ENCODE measurements around the gene AXIN2. TPM values are rescaled to one million over a fixed set of nuclear protein-coding genes. Genes with fewer than 3 reads are reported as not detected.

The AXIN2 gene
- total RNA-seq, 4 donors from 2014 or later, result 17.6 to 87.6 (median 23.8) TPM

DNA sequence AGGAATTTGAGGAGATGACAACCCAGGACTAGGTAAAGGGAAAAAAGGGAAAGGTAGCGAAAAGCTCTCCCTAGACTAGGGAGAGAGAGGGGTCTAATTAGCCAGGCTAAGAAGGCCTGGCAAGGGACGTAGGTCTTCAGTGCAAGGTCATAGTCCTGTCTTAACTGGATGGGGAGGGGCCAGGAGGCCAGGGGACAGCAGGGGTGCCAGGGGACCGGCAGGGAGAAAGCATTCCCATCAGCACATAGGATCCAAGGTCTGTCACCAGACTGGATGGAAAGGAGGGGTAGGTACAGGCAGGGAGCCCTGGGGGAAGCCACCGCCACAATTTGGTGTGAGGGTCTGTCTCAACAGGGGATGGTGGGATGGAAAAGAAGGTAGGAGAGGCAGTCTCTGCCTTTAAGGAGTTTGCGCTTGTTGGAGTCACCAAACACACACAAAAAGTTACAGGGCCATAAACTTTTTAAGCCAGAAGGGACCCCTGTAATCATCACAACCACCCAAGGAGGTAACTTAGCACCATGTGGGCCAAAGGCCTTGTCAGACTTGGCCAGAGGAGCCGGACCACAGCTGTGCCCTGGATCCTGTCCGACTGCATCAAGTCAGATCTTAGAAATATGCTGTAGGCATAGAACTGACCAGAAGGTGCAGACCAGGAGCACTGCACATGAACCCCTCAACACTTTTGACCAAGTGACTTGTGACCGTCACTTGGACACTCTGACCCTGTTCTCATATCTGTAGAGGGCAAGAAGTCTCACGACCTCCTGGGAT lies 10.0 kb downstream of the AXIN2 start:
- no peaks in the 10 kb centered on the region for H3K9me3 ChIP-seq
- 77 to 83% methylated on average over 2 to 9 of the region's 9 CpGs for WGBS, 2 donors (ENCODE audit: low coverage in 1 of 2)
- intact Hi-C loops (cut with DNase I; ENCODE audit: low total_unique reads) (no loop called here), in situ Hi-C loops (cut with MboI; ENCODE audit: low pct_ligation_motif_present in 1 of 4, low pct_unique_long_range_greater_than_20kb in 1 of 4, low sequenced_read_pairs in 3 of 4) (loop anchor here (10.0 to 25.0 kb wide), 6 partner anchors 137 to 611 kb away; no protein-coding TSS in a partner anchor)
- H3K36me3 ChIP-seq, result no peaks in the 10 kb centered on the region
- peaks cover 18 to 45% (median 30%) of the 10 kb centered on the region in 4 donors for H3K4me1 ChIP-seq
- no peak overlapping the region for H3K4me3 ChIP-seq
- no peaks in the 10 kb centered on the region for H3K27me3 ChIP-seq
- H3K27ac ChIP-seq, result no peak overlapping the region
- no peak for TF ChIP-seq POLR2AphosphoS5 (IDR thresholded peaks at IDR 0.05)
- TF ChIP-seq POLR2A (IDR thresholded peaks at IDR 0.05), result no peak
- TF ChIP-seq, protein P1, sequence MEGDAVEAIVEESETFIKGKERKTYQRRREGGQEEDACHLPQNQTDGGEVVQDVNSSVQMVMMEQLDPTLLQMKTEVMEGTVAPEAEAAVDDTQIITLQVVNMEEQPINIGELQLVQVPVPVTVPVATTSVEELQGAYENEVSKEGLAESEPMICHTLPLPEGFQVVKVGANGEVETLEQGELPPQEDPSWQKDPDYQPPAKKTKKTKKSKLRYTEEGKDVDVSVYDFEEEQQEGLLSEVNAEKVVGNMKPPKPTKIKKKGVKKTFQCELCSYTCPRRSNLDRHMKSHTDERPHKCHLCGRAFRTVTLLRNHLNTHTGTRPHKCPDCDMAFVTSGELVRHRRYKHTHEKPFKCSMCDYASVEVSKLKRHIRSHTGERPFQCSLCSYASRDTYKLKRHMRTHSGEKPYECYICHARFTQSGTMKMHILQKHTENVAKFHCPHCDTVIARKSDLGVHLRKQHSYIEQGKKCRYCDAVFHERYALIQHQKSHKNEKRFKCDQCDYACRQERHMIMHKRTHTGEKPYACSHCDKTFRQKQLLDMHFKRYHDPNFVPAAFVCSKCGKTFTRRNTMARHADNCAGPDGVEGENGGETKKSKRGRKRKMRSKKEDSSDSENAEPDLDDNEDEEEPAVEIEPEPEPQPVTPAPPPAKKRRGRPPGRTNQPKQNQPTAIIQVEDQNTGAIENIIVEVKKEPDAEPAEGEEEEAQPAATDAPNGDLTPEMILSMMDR (IDR thresholded peaks at IDR 0.05), result no peak
- no peak for TF ChIP-seq EP300 (IDR thresholded peaks at IDR 0.05; ENCODE audit: low read depth)
- no peak for DNase-seq

DNA sequence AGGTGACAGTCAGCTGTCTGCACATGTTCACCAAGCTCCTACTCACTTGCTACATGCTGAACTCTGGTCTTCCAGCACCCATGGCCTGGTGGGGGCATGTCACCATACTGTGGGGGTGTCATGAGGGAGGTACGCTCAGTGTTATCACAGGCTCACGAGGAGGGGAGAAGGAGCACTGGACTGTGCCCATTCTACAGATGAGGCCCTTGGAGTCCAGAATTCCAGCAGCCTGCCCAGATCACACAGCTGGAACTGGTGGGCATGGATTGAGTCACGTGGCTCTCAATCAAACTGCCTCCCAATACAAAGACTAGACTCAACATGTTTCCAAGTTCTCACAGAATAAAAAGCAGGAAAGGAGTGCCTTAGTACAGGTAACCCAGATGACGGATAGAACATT lies 10.7 kb downstream of the AXIN2 start:
- H3K27me3 ChIP-seq, result no peaks in the 10 kb centered on the region
- no peak overlapping the region for H3K4me3 ChIP-seq
- no peak overlapping the region for H3K27ac ChIP-seq
- no peaks in the 10 kb centered on the region for H3K36me3 ChIP-seq
- peaks cover 25 to 51% (median 34%) of the 10 kb centered on the region in 4 donors for H3K4me1 ChIP-seq
- intact Hi-C loops (cut with DNase I; ENCODE audit: low total_unique reads) (no loop called here), in situ Hi-C loops (cut with MboI; ENCODE audit: low pct_ligation_motif_present in 1 of 4, low pct_unique_long_range_greater_than_20kb in 1 of 4, low sequenced_read_pairs in 3 of 4) (loop anchor here (10.0 to 25.0 kb wide), 6 partner anchors 136 to 612 kb away; no protein-coding TSS in a partner anchor)
- no peak for DNase-seq
- H3K9me3 ChIP-seq, result no peaks in the 10 kb centered on the region
- WGBS, 2 donors (ENCODE audit: low coverage in 1 of 2), result 67 to 79% methylated on average over 4 of the region's 4 CpGs
- TF ChIP-seq, protein P1 (IDR thresholded peaks at IDR 0.05), result no peak
- TF ChIP-seq EP300 (IDR thresholded peaks at IDR 0.05; ENCODE audit: low read depth) (no peak), POLR2AphosphoS5 (IDR thresholded peaks at IDR 0.05) (no peak), POLR2A (IDR thresholded peaks at IDR 0.05) (no peak)

DNA sequence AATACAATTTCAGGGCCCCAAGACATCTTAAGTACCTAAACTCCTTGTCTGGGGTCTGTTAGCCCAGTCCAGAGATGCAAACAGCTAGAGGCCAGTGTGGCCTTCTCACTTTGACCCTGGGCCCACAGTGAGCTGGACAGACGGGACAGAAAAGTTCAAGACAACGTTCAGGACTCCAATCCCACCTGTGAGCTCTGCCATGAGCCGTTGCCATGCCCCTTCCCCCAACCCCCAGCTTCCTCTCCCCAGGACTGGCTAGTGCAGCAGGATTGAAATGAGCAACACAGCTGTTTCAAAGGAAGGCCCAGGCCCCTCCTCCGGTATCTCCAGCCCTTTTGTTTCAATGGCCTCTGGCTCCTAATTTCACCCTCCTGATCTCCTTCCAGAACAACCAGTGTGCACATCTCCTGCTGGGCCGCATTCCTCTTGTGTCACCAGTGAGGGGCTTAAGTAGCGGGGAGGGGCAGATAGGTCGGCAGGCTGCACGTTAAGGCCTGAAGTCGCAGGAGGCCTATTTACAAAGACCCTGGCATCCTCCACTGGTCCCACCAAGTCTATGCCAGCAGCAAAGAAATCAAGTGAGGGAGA lies 11.3 kb downstream of the AXIN2 start:
- in situ Hi-C loops (cut with MboI; ENCODE audit: low pct_ligation_motif_present in 1 of 4, low pct_unique_long_range_greater_than_20kb in 1 of 4, low sequenced_read_pairs in 3 of 4), result loop anchor here (10.0 to 25.0 kb wide), 6 partner anchors 135 to 612 kb away; no protein-coding TSS in a partner anchor
- no peak overlapping the region for H3K27ac ChIP-seq
- intact Hi-C loops (cut with DNase I; ENCODE audit: low total_unique reads), result no loop called here
- peaks cover 31 to 56% (median 39%) of the 10 kb centered on the region in 4 donors for H3K4me1 ChIP-seq
- no peaks in the 10 kb centered on the region for H3K36me3 ChIP-seq
- TF ChIP-seq EP300 (IDR thresholded peaks at IDR 0.05; ENCODE audit: low read depth), result no peak
- H3K9me3 ChIP-seq, result no peaks in the 10 kb centered on the region
- WGBS, 2 donors (ENCODE audit: low coverage in 1 of 2), result 52 to 57% methylated on average over 4 to 9 of the region's 9 CpGs
- DNase-seq, result no peak
- H3K27me3 ChIP-seq, result no peaks in the 10 kb centered on the region
- H3K4me3 ChIP-seq, result no peak overlapping the region

DNA sequence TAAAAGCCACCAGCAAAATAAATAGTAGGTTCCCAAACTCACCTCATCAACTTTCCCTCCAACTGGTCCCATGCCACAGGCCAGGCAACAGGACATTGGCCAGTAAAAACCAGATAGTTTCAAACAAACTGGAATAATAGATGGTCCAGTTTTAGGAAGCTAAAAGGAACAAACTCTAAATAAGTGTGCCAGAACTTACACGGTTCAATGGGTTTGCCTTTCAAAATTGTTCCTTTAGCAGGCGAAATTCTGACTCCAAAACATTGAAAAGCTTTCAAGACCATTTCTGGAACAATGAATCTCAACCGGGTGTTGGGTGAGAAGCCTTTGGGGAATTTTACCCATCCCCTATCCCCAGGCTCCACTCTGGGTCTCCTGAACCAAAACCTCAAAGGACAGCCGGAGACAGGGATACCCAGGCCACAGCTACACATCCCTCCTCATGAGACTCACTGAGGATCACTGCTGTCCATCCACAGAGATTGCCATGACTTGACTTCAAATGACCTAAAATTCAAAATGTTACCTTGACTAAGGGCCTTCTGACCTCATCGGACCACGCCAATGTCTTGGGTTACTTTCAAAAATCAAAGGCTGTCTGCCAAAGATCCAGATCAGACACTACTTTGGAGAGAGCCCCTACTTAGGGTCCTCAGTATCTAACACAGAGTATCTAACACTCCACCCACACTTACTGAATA lies 13.0 kb downstream of the AXIN2 start:
- H3K4me1 ChIP-seq, result peaks cover 31 to 62% (median 39%) of the 10 kb centered on the region in 4 donors
- no peaks in the 10 kb centered on the region for H3K36me3 ChIP-seq
- TF ChIP-seq POLR2AphosphoS5 (IDR thresholded peaks at IDR 0.05), result no peak
- no peak for TF ChIP-seq EP300 (IDR thresholded peaks at IDR 0.05; ENCODE audit: low read depth)
- no peak for TF ChIP-seq POLR2A (IDR thresholded peaks at IDR 0.05)
- TF ChIP-seq, protein P1 (IDR thresholded peaks at IDR 0.05), result no peak
- peak overlapping the region; percentile 78 to 86 (median 80) for H3K27ac ChIP-seq
- in situ Hi-C loops (cut with MboI; ENCODE audit: low pct_ligation_motif_present in 1 of 4, low pct_unique_long_range_greater_than_20kb in 1 of 4, low sequenced_read_pairs in 3 of 4) (no loop called here), intact Hi-C loops (cut with DNase I; ENCODE audit: low total_unique reads) (no loop called here)
- H3K27me3 ChIP-seq, result no peaks in the 10 kb centered on the region
- no peaks in the 10 kb centered on the region for H3K9me3 ChIP-seq
- no peak for DNase-seq
- 81 to 95% methylated on average over 3 to 6 of the region's 6 CpGs for WGBS, 2 donors (ENCODE audit: low coverage in 1 of 2)
- no peak overlapping the region for H3K4me3 ChIP-seq
